Neural cell (in vitro differentiated cells): Measurements from ENCODE around the gene CATSPERB. TPM values are rescaled to one million over a fixed set of nuclear protein-coding genes. Genes with fewer than 3 reads are reported as not detected.

Source experiments
- H2AFZ ChIP-seq: fragments of 200-600, 300-800 bp; sonication (generic), shearing (Covaris generic); 2 replicates; pipeline ENCODE4 v1.6.0; 2014; ENCODE audit warnings: low read depth, mild to moderate bottlenecking, antibody characterized with exemption, low read length, moderate library complexity
- H3F3A ChIP-seq: fragments of 200-600 bp; shearing (Covaris generic); 2 replicates; pipeline ENCODE4 v1.6.1; 2016; ENCODE audit warnings: mild to moderate bottlenecking, moderate library complexity, mixed read lengths, antibody characterized with exemption, low read length; ENCODE audit not compliant: insufficient read depth, poor library complexity, severe bottlenecking
- H3K27ac ChIP-seq: fragments of 200-600, 300-800 bp; sonication (generic), shearing (Covaris generic); 2 replicates; pipeline ENCODE4 v1.5.1; 2014; ENCODE audit warnings: mild to moderate bottlenecking, low read length, moderate library complexity
- H3K27me3 ChIP-seq: fragments of 300-800, 200-600 bp; sonication (generic), shearing (Covaris generic); 2 replicates; pipeline ENCODE4 v1.6.0; 2014; ENCODE audit warnings: mild to moderate bottlenecking, low read depth, low read length, moderate library complexity; ENCODE audit not compliant: insufficient read depth
- H3K36me3 ChIP-seq: fragments of 300-800, 200-600 bp; sonication (generic), shearing (Covaris generic); 2 replicates; pipeline ENCODE4 v1.5.1; 2014; ENCODE audit warnings: mild to moderate bottlenecking, antibody characterized with exemption, low read length, moderate library complexity; ENCODE audit not compliant: insufficient read depth
- H3K4me2 ChIP-seq: fragments of 300-800, 200-600 bp; sonication (generic), shearing (Covaris generic); 2 replicates; pipeline ENCODE4 v1.6.0; 2014; ENCODE audit warnings: mild to moderate bottlenecking, low read length
- H3K4me3 ChIP-seq: fragments of 300-800, 200-600 bp; sonication (generic), shearing (Covaris generic); 2 replicates; pipeline ENCODE4 v1.5.1; 2014; ENCODE audit warnings: mild to moderate bottlenecking, low read length, moderate library complexity
- H3K79me2 ChIP-seq: fragments of 200-600 bp; shearing (Covaris generic); replicated peaks from 2 replicates; pipeline ENCODE4 v1.6.0; 2014; ENCODE audit warnings: mild to moderate bottlenecking, low read length, moderate library complexity; ENCODE audit not compliant: insufficient read depth
- H3K9ac ChIP-seq: fragments of 300-800, 200-600 bp; sonication (generic), shearing (Covaris generic); 2 replicates; pipeline ENCODE4 v1.6.1; 2016; ENCODE audit warnings: mild to moderate bottlenecking, low read length, mixed read lengths
- H3K9me2 ChIP-seq: fragments of 200-600 bp; shearing (Covaris generic); 2 replicates; pipeline ENCODE4 v1.6.1; 2016; ENCODE audit warnings: mild to moderate bottlenecking, low read length, mixed read lengths; ENCODE audit not compliant: insufficient read depth
- H3K9me3 ChIP-seq: fragments of 200-600, 300-800 bp; sonication (generic), shearing (Covaris generic); 2 replicates; pipeline ENCODE4 v1.6.1; 2016; ENCODE audit warnings: mild to moderate bottlenecking, mixed run types, low read length, moderate library complexity, mixed read lengths
- H4K20me1 ChIP-seq: fragments of 200-600 bp; shearing (Covaris generic); 2 replicates; pipeline ENCODE4 v1.6.1; 2016; ENCODE audit warnings: mild to moderate bottlenecking, mixed run types; ENCODE audit not compliant: insufficient read depth
- CTCF ChIP-seq: fragments of 450-650 bp; IDR thresholded peaks from 2 replicates; pipeline ENCODE4 v1.5.1; 2014; ENCODE audit warnings: antibody characterized with exemption, mild to moderate bottlenecking, moderate library complexity; ENCODE audit not compliant: poor library complexity, severe bottlenecking
- EP300 ChIP-seq: fragments of 450-650 bp; conservative IDR thresholded peaks from 2 replicates; pipeline ENCODE4 v1.6.1; 2014; ENCODE audit warnings: antibody characterized with exemption, mild to moderate bottlenecking, moderate library complexity; ENCODE audit not compliant: poor library complexity, severe bottlenecking
- EZH2 ChIP-seq: fragments of 200-600, 300-800 bp; shearing (Covaris generic), sonication (generic); IDR thresholded peaks from 2 replicates; pipeline ENCODE4 v1.6.1; 2014; ENCODE audit warnings: antibody characterized with exemption, low read length, borderline replicate concordance, mild to moderate bottlenecking; ENCODE audit not compliant: insufficient read depth, poor library complexity, severe bottlenecking
- MXI1 ChIP-seq: fragments of 450-650 bp; conservative IDR thresholded peaks from 2 replicates; pipeline ENCODE4 v1.6.1; 2014; ENCODE audit warnings: antibody characterized with exemption, mild to moderate bottlenecking; ENCODE audit not compliant: poor library complexity, severe bottlenecking
- POLR2AphosphoS5 ChIP-seq: IDR thresholded peaks from 2 replicates; pipeline ENCODE4 v1.6.1; 2012
- RAD21 ChIP-seq: fragments of 450-650 bp; conservative IDR thresholded peaks from 2 replicates; pipeline ENCODE4 v1.6.1; 2014; ENCODE audit warnings: antibody characterized with exemption, mild to moderate bottlenecking, moderate library complexity
- REST ChIP-seq: IDR thresholded peaks from 2 replicates; pipeline ENCODE4 v1.6.1; 2012; ENCODE audit warnings: borderline replicate concordance
- SMC3 ChIP-seq: fragments of 450-650 bp; conservative IDR thresholded peaks from 2 replicates; pipeline ENCODE4 v1.6.1; 2014; ENCODE audit warnings: antibody characterized with exemption, mild to moderate bottlenecking, moderate library complexity; ENCODE audit not compliant: poor library complexity
- TAF1 ChIP-seq: IDR thresholded peaks from 2 replicates; pipeline ENCODE4 v1.6.1; 2012; ENCODE audit warnings: low read depth
- polyA plus RNA-seq: library from polyadenylated mRNA; depleted of rRNA; stranded (reverse); fragments of >200 nt; gene quantifications from 2 replicates; pipeline ENCODE4 v1.2.3, GENCODE V29; 2014

Gene CATSPERB
- polyA plus RNA-seq, 1 donor from 2014 or later = not detected

DNA sequence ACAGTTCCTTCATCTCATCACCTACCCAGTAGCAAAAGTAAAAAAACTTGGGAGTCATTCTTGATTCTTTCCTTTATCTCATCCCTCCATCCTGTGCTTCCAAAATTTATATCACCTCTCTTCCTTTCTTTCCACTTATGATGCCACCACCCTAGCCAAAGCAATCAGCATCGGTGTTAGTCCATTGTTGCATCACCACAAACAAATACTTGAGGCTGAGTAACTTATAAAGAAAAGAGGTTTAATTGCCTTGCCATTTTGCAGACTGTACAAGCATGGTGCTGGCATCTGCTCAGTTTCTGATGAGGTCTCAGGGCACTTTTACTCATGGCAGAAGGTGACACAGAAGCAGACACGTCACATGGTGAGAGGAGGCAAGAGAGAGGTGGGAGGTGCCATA, 19.8 kb upstream of the CATSPERB start:
- Histone ChIP-seq H3K79me2 (no peaks in the 10 kb centered on the region), H3K4me2 (no peak overlapping the region), H3K9me3 (no peaks in the 10 kb centered on the region), H3K36me3 (no peaks in the 10 kb centered on the region), H3K9me2 (no peaks in the 10 kb centered on the region), H3K9ac (no peak overlapping the region), H3K4me3 (no peak overlapping the region), H3F3A (no peaks in the 10 kb centered on the region), H4K20me1 (no peaks in the 10 kb centered on the region), H2AFZ (no peak overlapping the region), H3K27ac (no peak overlapping the region), H3K27me3 (no peaks in the 10 kb centered on the region)
- TF ChIP-seq TAF1 = no peak
- no peak for TF ChIP-seq SMC3
- TF ChIP-seq REST = no peak
- TF ChIP-seq POLR2AphosphoS5 = no peak
- no peak for TF ChIP-seq MXI1
- no peak for TF ChIP-seq RAD21
- TF ChIP-seq EP300 = no peak
- no peak for TF ChIP-seq EZH2
- no peak for TF ChIP-seq CTCF

DNA sequence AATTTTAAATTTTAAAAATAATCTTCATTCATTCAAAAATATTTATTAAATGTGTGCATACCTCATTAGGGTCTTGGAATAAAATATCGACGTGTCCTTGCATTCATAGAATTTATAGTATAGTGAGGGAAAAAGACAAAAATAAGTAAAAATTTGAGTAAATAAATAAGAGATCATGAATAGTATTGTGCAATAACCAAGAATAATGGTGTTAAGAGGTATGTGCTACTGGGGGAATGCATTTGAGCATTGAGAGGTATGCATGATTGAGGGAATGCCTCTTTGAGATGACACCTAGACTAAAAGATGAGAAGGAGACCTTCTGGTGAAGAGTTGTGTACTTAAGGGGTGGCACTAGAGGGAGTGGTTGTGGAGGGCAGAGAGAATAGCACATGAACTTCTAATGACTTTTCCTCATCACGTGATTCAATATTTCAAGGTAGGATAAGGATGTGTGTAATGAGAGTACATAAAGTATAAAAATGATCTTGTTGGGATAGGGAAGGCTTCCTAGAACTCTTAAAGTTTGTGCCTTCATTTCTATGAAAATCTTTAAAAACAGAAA, 18.8 kb upstream of the CATSPERB start:
- Histone ChIP-seq H3K9me2 (no peaks in the 10 kb centered on the region), H3K9me3 (no peaks in the 10 kb centered on the region), H3K36me3 (no peaks in the 10 kb centered on the region), H2AFZ (no peak overlapping the region), H3K9ac (no peak overlapping the region), H3K4me3 (no peak overlapping the region), H3K79me2 (no peaks in the 10 kb centered on the region), H3K4me2 (no peak overlapping the region), H3K27me3 (no peaks in the 10 kb centered on the region), H4K20me1 (no peaks in the 10 kb centered on the region), H3F3A (no peaks in the 10 kb centered on the region), H3K27ac (no peak overlapping the region)
- TF ChIP-seq TAF1 = no peak
- TF ChIP-seq SMC3 = no peak
- no peak for TF ChIP-seq POLR2AphosphoS5
- TF ChIP-seq MXI1 = no peak
- no peak for TF ChIP-seq REST
- no peak for TF ChIP-seq RAD21
- no peak for TF ChIP-seq EP300
- TF ChIP-seq EZH2 = no peak
- TF ChIP-seq CTCF = no peak
